HG02763 (cell line): Measurements from ENCODE around the gene WNT11.

Source experiments
- ATAC-seq: cut with Tn5 transposase; IDR thresholded peaks from one replicate; pipeline ENCODE4 v1.9.1; 2021; ENCODE audit warnings: mild to moderate bottlenecking, moderate library complexity; ENCODE audit not compliant: unreplicated experiment

Gene WNT11

GRCh38 chr11:76206327-76207081 lies at the start of gene WNT11:
WNT11 (minus strand) TSS chr11:76206502; CDS start chr11:76206407, 95 bp downstream.
- no peak for ATAC-seq

GRCh38 chr11:76253416-76253815 lies 47.1 kb upstream of the WNT11 start:
- no peak for ATAC-seq

GRCh38 chr11:76252631-76253070 lies 46.3 kb upstream of the WNT11 start:
- no peak for ATAC-seq

- ATAC-seq = no peak
Observed at GRCh38 chr11:76251576-76251975, 45.3 kb upstream of the WNT11 start.

GRCh38 chr11:76251226-76251575 lies 44.9 kb upstream of the WNT11 start:
- ATAC-seq = no peak

GRCh38 chr11:76250520-76251225 lies 44.4 kb upstream of the WNT11 start:
- ATAC-seq = no peak

GRCh38 chr11:76249195-76249741 lies 43.0 kb upstream of the WNT11 start:
- no peak for ATAC-seq

GRCh38 chr11:76248210-76248609 lies 41.9 kb upstream of the WNT11 start:
- ATAC-seq = no peak

GRCh38 chr11:76247091-76247490 lies 40.8 kb upstream of the WNT11 start:
- no peak for ATAC-seq

- ATAC-seq = no peak
Observed at GRCh38 chr11:76246271-76246933, 40.1 kb upstream of the WNT11 start.

- ATAC-seq = no peak
Observed at GRCh38 chr11:76245720-76246119, 39.4 kb upstream of the WNT11 start.

GRCh38 chr11:76244316-76244851 lies 38.1 kb upstream of the WNT11 start:
- no peak for ATAC-seq

- no peak for ATAC-seq
Observed at GRCh38 chr11:76243957-76244285, 37.6 kb upstream of the WNT11 start.

- ATAC-seq = no peak
Observed at GRCh38 chr11:76243193-76243956, 37.1 kb upstream of the WNT11 start.

- ATAC-seq = no peak
Observed at GRCh38 chr11:76242004-76242779, 35.9 kb upstream of the WNT11 start.

- no peak for ATAC-seq
Observed at GRCh38 chr11:76241243-76242000, 35.1 kb upstream of the WNT11 start.

- ATAC-seq = no peak
Observed at GRCh38 chr11:76240666-76241065, 34.4 kb upstream of the WNT11 start.

- ATAC-seq = no peak
Observed at GRCh38 chr11:76240161-76240540, 33.8 kb upstream of the WNT11 start.

GRCh38 chr11:76239483-76240160 lies 33.3 kb upstream of the WNT11 start:
- no peak for ATAC-seq
